Activated naive CD4-positive, alpha-beta T cell treated with anti-CD3 and anti-CD28 coated beads for 36 hours (primary cell): ENCODE results near the gene HBEGF. TPM values are rescaled to one million over a fixed set of nuclear protein-coding genes. Genes with fewer than 3 reads are reported as not detected.

Source experiments
- CTCF ChIA-PET: fragments of 350-600 bp; sonication (Branson Sonifier 250); formaldehyde crosslinking; loops from one replicate; lab custom pipeline; 2021; ENCODE audit warnings: antibody characterized with exemption; lab: Charles Lee
- DNase-seq: peaks from one replicate; pipeline ENCODE4 v3.0.0-alpha.2; 2020
- H3K27ac Mint-ChIP-seq: one replicate; pipeline ENCODE4 v1.8.0; 2021; ENCODE audit warnings: mild to moderate bottlenecking, mixed read lengths
- H3K27me3 Mint-ChIP-seq: one replicate; pipeline ENCODE4 v1.8.0; 2021; ENCODE audit warnings: low read depth, mixed read lengths
- H3K36me3 Mint-ChIP-seq: one replicate; pipeline ENCODE4 v1.8.0; 2021; ENCODE audit warnings: low read depth, mixed read lengths
- H3K4me1 Mint-ChIP-seq: one replicate; pipeline ENCODE4 v1.8.0; 2021; ENCODE audit warnings: low read depth, mixed read lengths
- H3K4me3 Mint-ChIP-seq: one replicate; pipeline ENCODE4 v1.8.0; 2021; ENCODE audit warnings: mild to moderate bottlenecking, moderate library complexity, mixed read lengths
- H3K9me3 Mint-ChIP-seq: one replicate; pipeline ENCODE4 v1.8.0; 2021; ENCODE audit warnings: mixed read lengths
- intact Hi-C: fragments of 100-400 bp; cut with micrococcal nuclease; formaldehyde crosslinking; loops from one replicate; pipeline ENCODE4 v1.15.1; 2023
- total RNA-seq, 2 experiments: library from RNA; stranded (reverse); gene quantifications; one replicate each; pipeline ENCODE4 v1.2.3, GENCODE V29; 2021

The HBEGF gene
- total RNA-seq, 2 experiments from 2014 or later = 8.7 to 9.1 TPM

- CTCF ChIA-PET = no interaction called here
- DNase-seq = no peak
- peaks cover 63% of the 10 kb centered on the region for H3K4me1 Mint-ChIP-seq
- H3K27ac Mint-ChIP-seq = no peak overlapping the region
- intact Hi-C loops = no loop called here
- H3K27me3 Mint-ChIP-seq = no peaks in the 10 kb centered on the region
- peaks cover 11% of the 10 kb centered on the region for H3K36me3 Mint-ChIP-seq
- no peaks in the 10 kb centered on the region for H3K9me3 Mint-ChIP-seq
- H3K4me3 Mint-ChIP-seq = no peak overlapping the region
Measured at GRCh38 chr5:140297283-140297682, 49.1 kb downstream of the HBEGF start.

- Mint-ChIP-seq H3K9me3 (no peaks in the 10 kb centered on the region), H3K4me3 (no peak overlapping the region), H3K27ac (no peak overlapping the region), H3K4me1 (peaks cover 61% of the 10 kb centered on the region), H3K36me3 (peaks cover 11% of the 10 kb centered on the region), H3K27me3 (no peaks in the 10 kb centered on the region)
- DNase-seq = no peak
- intact Hi-C loops = no loop called here
- CTCF ChIA-PET = interaction anchor here (0.6 to 1.8 kb wide), 2 partner anchors 52 to 1295 kb away, joined by 5 read pairs; no protein-coding TSS in a partner anchor
Measured at GRCh38 chr5:140296289-140296688, 50.1 kb downstream of the HBEGF start.

DNA sequence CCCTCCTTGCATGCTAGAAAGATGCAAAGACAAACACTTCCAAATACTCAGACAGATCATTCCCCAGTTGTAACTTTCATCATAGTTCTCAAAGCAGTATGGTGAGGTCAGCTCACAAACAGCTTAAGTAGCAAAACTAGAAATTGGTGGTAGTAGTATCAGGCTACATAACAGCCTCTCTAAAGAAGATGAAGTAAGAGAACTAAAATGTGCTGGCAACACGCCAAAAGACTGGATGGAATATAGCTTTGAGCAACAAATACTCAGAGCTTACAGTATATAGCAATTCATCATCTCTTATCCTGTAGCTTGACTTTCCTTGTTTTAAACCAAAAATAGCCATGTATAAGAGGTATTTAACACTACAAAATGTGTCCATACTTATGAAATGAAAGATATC, 51.0 kb downstream of the HBEGF start:
- Mint-ChIP-seq H3K4me1 (peaks cover 58% of the 10 kb centered on the region), H3K36me3 (peaks cover 10% of the 10 kb centered on the region)

DNA sequence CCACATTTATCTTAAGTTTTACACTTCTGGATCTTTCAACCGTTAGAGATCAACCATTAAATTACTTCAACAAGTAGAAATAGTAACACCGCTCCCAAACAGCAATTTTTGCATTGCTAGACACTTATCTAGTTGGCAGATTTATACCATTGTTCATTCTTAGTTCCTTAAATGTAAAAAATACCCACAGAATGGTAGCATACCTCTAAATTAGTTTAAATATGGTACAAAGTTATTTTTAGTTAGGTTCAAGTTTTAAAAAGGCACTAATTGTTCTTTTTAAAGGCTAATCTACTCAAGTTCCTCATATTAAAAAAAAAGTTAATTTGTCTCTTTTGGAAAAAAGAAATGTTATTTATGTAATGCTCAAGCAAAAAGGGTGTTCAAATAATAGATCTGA, 51.6 kb downstream of the HBEGF start:
- no peaks in the 10 kb centered on the region for H3K27me3 Mint-ChIP-seq
- CTCF ChIA-PET = interaction anchor here (0.9 kb wide), 1 partner anchor 52 kb away, joined by 3 read pairs; no protein-coding TSS in a partner anchor
- intact Hi-C loops = no loop called here
- peaks cover 54% of the 10 kb centered on the region for H3K4me1 Mint-ChIP-seq
- H3K36me3 Mint-ChIP-seq = peaks cover 5% of the 10 kb centered on the region
- no peak overlapping the region for H3K4me3 Mint-ChIP-seq
- no peaks in the 10 kb centered on the region for H3K9me3 Mint-ChIP-seq
- H3K27ac Mint-ChIP-seq = no peak overlapping the region
- no peak for DNase-seq

More for the DNA sequence above, 51.0 kb downstream of the HBEGF start:
- no peak overlapping the region for H3K27ac Mint-ChIP-seq
- no peaks in the 10 kb centered on the region for H3K27me3 Mint-ChIP-seq
- no peaks in the 10 kb centered on the region for H3K9me3 Mint-ChIP-seq
- DNase-seq = peak; percentile 54
- intact Hi-C loops = no loop called here
- H3K4me3 Mint-ChIP-seq = no peak overlapping the region
- CTCF ChIA-PET = interaction anchor here (1.8 kb wide), 1 partner anchor 51 kb away, joined by 5 read pairs; no protein-coding TSS in a partner anchor

- intact Hi-C loops = loop anchor here (1.0 kb wide), 1 partner anchor 42 kb away; no protein-coding TSS in a partner anchor
- Mint-ChIP-seq H3K4me3 (no peak overlapping the region), H3K4me1 (peaks cover 54% of the 10 kb centered on the region), H3K27me3 (no peaks in the 10 kb centered on the region), H3K36me3 (peaks cover 5% of the 10 kb centered on the region), H3K27ac (no peak overlapping the region), H3K9me3 (no peaks in the 10 kb centered on the region)
- no peak for DNase-seq
- CTCF ChIA-PET = interaction anchor here (0.9 to 1.0 kb wide), 2 partner anchors 50 to 53 kb away, joined by 3 read pairs; no protein-coding TSS in a partner anchor
Measured at GRCh38 chr5:140293849-140294100, 52.6 kb downstream of the HBEGF start.

DNA sequence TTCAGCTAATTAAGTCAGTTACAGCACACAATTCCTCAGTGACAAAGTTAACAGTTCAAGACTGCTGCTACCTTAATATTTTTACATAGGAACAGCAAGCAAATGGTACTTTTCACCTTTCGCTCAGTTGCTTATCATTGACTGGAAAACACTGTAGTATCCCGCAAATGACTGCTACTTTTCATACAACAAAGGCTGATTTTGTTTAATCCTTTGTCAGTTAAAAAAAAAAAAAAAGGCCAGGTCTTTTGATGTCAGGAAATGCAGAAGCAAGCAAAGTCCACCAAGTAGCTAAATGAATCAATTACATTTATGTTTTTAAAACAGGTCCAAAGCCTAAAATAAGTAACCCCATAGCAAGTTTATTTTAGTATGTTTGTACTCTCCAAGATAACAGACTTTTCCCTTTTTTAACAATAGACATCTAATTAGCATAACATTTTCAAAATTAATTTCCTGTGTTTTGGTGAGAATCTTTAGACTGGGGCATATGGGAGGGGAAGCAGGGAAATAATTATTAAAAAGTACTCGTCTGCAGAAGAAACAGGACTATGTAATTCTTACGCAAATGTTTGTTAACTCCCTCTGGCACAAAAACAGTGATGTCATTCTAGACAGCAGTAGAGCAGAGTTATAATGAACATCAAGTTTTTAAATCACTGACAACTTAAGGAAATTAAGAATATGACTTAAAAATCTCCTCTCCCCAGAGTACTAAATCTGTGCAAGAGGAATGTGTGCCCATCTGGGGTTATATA, 53.1 kb downstream of the HBEGF start:
- DNase-seq = no peak
- Mint-ChIP-seq H3K27ac (peak overlapping the region; percentile 68), H3K9me3 (no peaks in the 10 kb centered on the region), H3K36me3 (peaks cover 4% of the 10 kb centered on the region), H3K4me3 (peak overlapping the region; percentile 14), H3K4me1 (peaks cover 52% of the 10 kb centered on the region), H3K27me3 (no peaks in the 10 kb centered on the region)
- intact Hi-C loops = loop anchor here (1.0 kb wide), 1 partner anchor 42 kb away; no protein-coding TSS in a partner anchor
- CTCF ChIA-PET = interaction anchor here (0.8 to 1.1 kb wide), 4 partner anchors 11 to 59 kb away, joined by 3 to 4 read pairs (median 4); no protein-coding TSS in a partner anchor

- CTCF ChIA-PET = interaction anchor here (0.8 to 1.1 kb wide), 3 partner anchors 10 to 60 kb away, joined by 4 read pairs; no protein-coding TSS in a partner anchor
- H3K27ac Mint-ChIP-seq = peak overlapping the region; percentile 68
- H3K4me1 Mint-ChIP-seq = peaks cover 47% of the 10 kb centered on the region
- H3K4me3 Mint-ChIP-seq = peak overlapping the region; percentile 14
- no peak for DNase-seq
- no peaks in the 10 kb centered on the region for H3K27me3 Mint-ChIP-seq
- H3K36me3 Mint-ChIP-seq = peaks cover 1% of the 10 kb centered on the region
- H3K9me3 Mint-ChIP-seq = no peaks in the 10 kb centered on the region
- intact Hi-C loops = loop anchor here (1.0 kb wide), 1 partner anchor 41 kb away; no protein-coding TSS in a partner anchor
Measured at GRCh38 chr5:140292212-140293036, 54.0 kb downstream of the HBEGF start.

DNA sequence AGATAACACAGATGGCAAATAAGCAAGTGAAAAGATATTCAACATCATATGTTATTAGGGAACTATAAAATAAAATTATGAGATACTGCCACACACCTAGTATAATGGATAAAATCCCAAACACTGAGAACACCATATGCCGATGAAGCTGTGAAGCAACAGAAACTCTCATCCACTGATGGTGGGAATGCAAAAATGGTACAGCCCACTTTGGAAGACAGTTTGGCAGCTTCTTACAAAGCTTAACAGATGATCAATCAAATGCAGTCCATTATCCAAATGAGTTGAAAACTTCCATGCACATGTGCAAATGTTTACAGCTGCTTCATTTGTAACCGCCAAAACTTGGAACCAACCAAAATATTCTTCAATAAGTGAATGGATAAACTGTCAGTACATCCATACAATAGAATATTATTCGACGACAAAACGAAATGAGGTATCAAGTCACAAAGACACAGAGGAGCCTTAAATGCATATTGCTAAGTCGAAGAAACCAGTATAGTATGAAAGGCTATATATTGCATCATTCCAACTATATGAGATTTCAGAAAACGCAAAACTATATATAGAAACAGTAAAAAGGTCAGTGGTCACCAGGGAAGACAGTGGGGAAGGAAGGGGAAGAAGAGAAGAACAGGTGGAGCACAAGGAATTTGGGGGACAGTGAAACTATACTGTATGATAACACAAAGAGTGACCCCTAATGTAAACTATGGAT, 58.4 kb downstream of the HBEGF start:
- no peaks in the 10 kb centered on the region for H3K36me3 Mint-ChIP-seq
- CTCF ChIA-PET = interaction anchor here (1.0 kb wide), 1 partner anchor 44 kb away, joined by 3 read pairs; no protein-coding TSS in a partner anchor
- no peak overlapping the region for H3K27ac Mint-ChIP-seq
- no peaks in the 10 kb centered on the region for H3K9me3 Mint-ChIP-seq
- no peak for DNase-seq
- H3K4me1 Mint-ChIP-seq = peaks cover 20% of the 10 kb centered on the region
- no peaks in the 10 kb centered on the region for H3K27me3 Mint-ChIP-seq
- no peak overlapping the region for H3K4me3 Mint-ChIP-seq
- intact Hi-C loops = no loop called here

- H3K27ac Mint-ChIP-seq = no peak overlapping the region
- H3K4me3 Mint-ChIP-seq = no peak overlapping the region
- intact Hi-C loops = no loop called here
- H3K27me3 Mint-ChIP-seq = no peaks in the 10 kb centered on the region
- no peaks in the 10 kb centered on the region for H3K36me3 Mint-ChIP-seq
- peaks cover 16% of the 10 kb centered on the region for H3K4me1 Mint-ChIP-seq
- DNase-seq = no peak
- CTCF ChIA-PET = interaction anchor here (1.1 to 1.2 kb wide), 2 partner anchors 47 to 66 kb away, joined by 3 to 7 read pairs; no protein-coding TSS in a partner anchor
- H3K9me3 Mint-ChIP-seq = no peaks in the 10 kb centered on the region
Measured at GRCh38 chr5:140286424-140286823, 60.0 kb downstream of the HBEGF start.

GRCh38 chr5:140284013-140284412, 62.4 kb downstream of the HBEGF start:
- no peak overlapping the region for H3K27ac Mint-ChIP-seq
- no peak for DNase-seq
- H3K36me3 Mint-ChIP-seq = peaks cover 2% of the 10 kb centered on the region
- H3K4me1 Mint-ChIP-seq = peaks cover 12% of the 10 kb centered on the region
- intact Hi-C loops = no loop called here
- no peaks in the 10 kb centered on the region for H3K9me3 Mint-ChIP-seq
- no peaks in the 10 kb centered on the region for H3K27me3 Mint-ChIP-seq
- H3K4me3 Mint-ChIP-seq = no peak overlapping the region
- CTCF ChIA-PET = no interaction called here
